ENCODE results near the gene CR1L. TPM values are rescaled to one million over a fixed set of nuclear protein-coding genes. Genes with fewer than 3 reads are reported as not detected.

The CR1L gene
- total RNA-seq, 1 experiment from 2014 or later, result 13.7 TPM

DNA sequence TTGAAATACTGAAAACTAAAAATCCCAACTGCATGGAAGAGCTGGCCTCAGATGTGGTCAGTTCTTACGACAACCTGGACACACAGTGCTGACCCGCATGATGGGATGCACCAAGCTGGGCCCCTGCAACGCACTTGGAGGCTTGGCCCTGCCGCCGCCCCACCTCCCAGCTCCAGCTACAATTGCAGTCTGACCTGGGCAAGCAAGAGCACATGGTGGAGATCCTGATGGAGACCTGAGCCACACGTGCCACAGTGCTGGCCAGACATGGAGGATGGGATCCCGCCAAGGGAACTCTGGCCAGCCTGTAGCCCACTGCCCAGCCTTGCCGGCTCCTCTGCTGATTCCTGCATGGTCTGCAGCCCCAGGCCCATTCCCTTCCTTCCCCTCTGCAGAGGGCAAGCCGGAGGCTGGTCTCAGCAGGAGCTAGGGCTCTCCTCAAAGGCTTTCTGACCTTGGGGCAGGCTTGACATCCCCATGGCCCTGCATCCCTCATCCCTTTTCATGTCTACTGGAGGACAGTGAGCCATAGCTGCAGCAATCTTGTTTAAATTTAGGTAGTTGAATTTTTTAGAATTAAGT, 14.1 kb downstream of the CR1L start:
- ATAC-seq, result no peak
- H3K27me3 Mint-ChIP-seq (ENCODE audit: low read depth), result peaks cover 4% of the 10 kb centered on the region; the same call in 1 of the 2 replicates
- peaks cover 47% of the 10 kb centered on the region for H3K36me3 Mint-ChIP-seq
- no peak overlapping the region for H3K4me3 Mint-ChIP-seq
- no peak overlapping the region for H3K27ac Mint-ChIP-seq
- no peak for TF ChIP-seq GTF2I (CRISPR knock-in tag; conservative IDR thresholded peaks at IDR 0.05)
- no peak for TF ChIP-seq ZSCAN18 (CRISPR knock-in tag; IDR thresholded peaks at IDR 0.05)
- no peak for TF ChIP-seq USF1 (CRISPR knock-in tag; IDR thresholded peaks at IDR 0.05)
- TF ChIP-seq ATF3 (CRISPR knock-in tag; conservative IDR thresholded peaks at IDR 0.05), result no peak
- TF ChIP-seq, protein P1, sequence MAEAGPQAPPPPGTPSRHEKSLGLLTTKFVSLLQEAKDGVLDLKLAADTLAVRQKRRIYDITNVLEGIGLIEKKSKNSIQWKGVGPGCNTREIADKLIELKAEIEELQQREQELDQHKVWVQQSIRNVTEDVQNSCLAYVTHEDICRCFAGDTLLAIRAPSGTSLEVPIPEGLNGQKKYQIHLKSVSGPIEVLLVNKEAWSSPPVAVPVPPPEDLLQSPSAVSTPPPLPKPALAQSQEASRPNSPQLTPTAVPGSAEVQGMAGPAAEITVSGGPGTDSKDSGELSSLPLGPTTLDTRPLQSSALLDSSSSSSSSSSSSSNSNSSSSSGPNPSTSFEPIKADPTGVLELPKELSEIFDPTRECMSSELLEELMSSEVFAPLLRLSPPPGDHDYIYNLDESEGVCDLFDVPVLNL (CRISPR knock-in tag; IDR thresholded peaks at IDR 0.05; ENCODE audit: borderline replicate concordance, low read depth), result no peak
- no peak for TF ChIP-seq TEAD1 (CRISPR knock-in tag; IDR thresholded peaks at IDR 0.05)
- no peak for TF ChIP-seq ZNF138 (CRISPR knock-in tag; conservative IDR thresholded peaks at IDR 0.05)
- TF ChIP-seq E2F5 (CRISPR knock-in tag; IDR thresholded peaks at IDR 0.05), result no peak
- no peak for TF ChIP-seq MAX (CRISPR knock-in tag; IDR thresholded peaks at IDR 0.05)
- TF ChIP-seq SMAD3 (CRISPR knock-in tag; IDR thresholded peaks at IDR 0.05; ENCODE audit: borderline replicate concordance), result no peak
- TF ChIP-seq, protein P2, sequence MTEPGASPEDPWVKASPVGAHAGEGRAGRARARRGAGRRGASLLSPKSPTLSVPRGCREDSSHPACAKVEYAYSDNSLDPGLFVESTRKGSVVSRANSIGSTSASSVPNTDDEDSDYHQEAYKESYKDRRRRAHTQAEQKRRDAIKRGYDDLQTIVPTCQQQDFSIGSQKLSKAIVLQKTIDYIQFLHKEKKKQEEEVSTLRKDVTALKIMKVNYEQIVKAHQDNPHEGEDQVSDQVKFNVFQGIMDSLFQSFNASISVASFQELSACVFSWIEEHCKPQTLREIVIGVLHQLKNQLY (CRISPR knock-in tag; IDR thresholded peaks at IDR 0.05), result no peak
- TF ChIP-seq NR1H2 (CRISPR knock-in tag; IDR thresholded peaks at IDR 0.05), result no peak
- TF ChIP-seq E2F1 (CRISPR knock-in tag; IDR thresholded peaks at IDR 0.05), result no peak
- TF ChIP-seq AFF4 (CRISPR knock-in tag; IDR thresholded peaks at IDR 0.05; ENCODE audit: borderline replicate concordance), result no peak
- no peak for TF ChIP-seq JUN (CRISPR knock-in tag; IDR thresholded peaks at IDR 0.05)
- no peak for TF ChIP-seq PREB (CRISPR knock-in tag; IDR thresholded peaks at IDR 0.05; ENCODE audit: borderline replicate concordance)
- no peak for TF ChIP-seq NFE2L1 (CRISPR knock-in tag; IDR thresholded peaks at IDR 0.05)
- H3K4me1 Mint-ChIP-seq, result peaks cover 6% of the 10 kb centered on the region
- ChIA-PET CTCF (interaction anchor here (1.7 kb wide), 1 partner anchor 39 kb away, joined by 4 read pairs; no protein-coding TSS in a partner anchor), POLR2A (no interaction called here)
- DNase-seq (ENCODE audit: low spot score), result no peak
- peaks cover 41% of the 10 kb centered on the region for H3K9me3 Mint-ChIP-seq

All from WTC11 (cell line).